DOHH2 (cell line): ENCODE data around the gene ERI3.

Experiments used
- H3F3A ChIP-seq: fragments of 200-600 bp; sonication (generic), shearing (Covaris generic); 2 replicates; pipeline ENCODE4 v1.6.0; 2016; ENCODE audit warnings: antibody characterized with exemption, mild to moderate bottlenecking; ENCODE audit not compliant: control insufficient read depth, insufficient read depth
- H3K27ac ChIP-seq: fragments of 200-600 bp; sonication (generic); 2 replicates; pipeline ENCODE4 v1.5.1; 2014; ENCODE audit warnings: low read depth, mild to moderate bottlenecking, low read length, moderate library complexity
- H3K27me3 ChIP-seq: fragments of 200-600 bp; sonication (generic); 2 replicates; pipeline ENCODE4 v1.6.1; 2014; ENCODE audit warnings: mild to moderate bottlenecking, low read length, mixed read lengths; ENCODE audit not compliant: control insufficient read depth
- H3K36me3 ChIP-seq: fragments of 200-600 bp; sonication (generic); 2 replicates; pipeline ENCODE4 v1.6.1; 2014; ENCODE audit warnings: mild to moderate bottlenecking, low read length, moderate library complexity, mixed read lengths; ENCODE audit not compliant: control insufficient read depth
- H3K4me1 ChIP-seq: fragments of 200-600 bp; sonication (generic); 2 replicates; pipeline ENCODE4 v1.6.1; 2014; ENCODE audit warnings: mild to moderate bottlenecking, low read length, mixed read lengths; ENCODE audit not compliant: control insufficient read depth
- H3K4me2 ChIP-seq: fragments of 200-600 bp; sonication (generic); 2 replicates; pipeline ENCODE4 v1.6.0; 2014; ENCODE audit warnings: mild to moderate bottlenecking, low read length, moderate library complexity
- H3K4me3 ChIP-seq: fragments of 200-600 bp; sonication (generic); 2 replicates; pipeline ENCODE4 v1.5.1; 2014; ENCODE audit warnings: mild to moderate bottlenecking, low read length, mixed read lengths
- H3K79me2 ChIP-seq: fragments of 200-600 bp; sonication (generic); 2 replicates; pipeline ENCODE4 v1.6.1; 2014; ENCODE audit warnings: mild to moderate bottlenecking, low read length, mixed read lengths; ENCODE audit not compliant: control insufficient read depth
- H3K9me2 ChIP-seq: fragments of 200-600 bp; sonication (generic); replicated peaks from 2 replicates; pipeline ENCODE4 v1.6.1; 2014; ENCODE audit warnings: mild to moderate bottlenecking, low read length, mixed read lengths; ENCODE audit not compliant: control insufficient read depth
- H3K9me3 ChIP-seq: fragments of 200-600 bp; sonication (generic); 2 replicates; pipeline ENCODE4 v1.6.1; 2014; ENCODE audit warnings: antibody characterized with exemption, low read length, mixed read lengths; ENCODE audit not compliant: control insufficient read depth, insufficient read depth
- H4K20me1 ChIP-seq: fragments of 200-600 bp; sonication (generic); 2 replicates; pipeline ENCODE4 v1.6.0; 2014; ENCODE audit warnings: low read depth, mild to moderate bottlenecking, antibody characterized with exemption, low read length, moderate library complexity; ENCODE audit not compliant: control insufficient read depth, insufficient read depth
- CTCF ChIP-seq: fragments of 200-600 bp; sonication (generic); IDR thresholded peaks from one replicate; pipeline ENCODE4 v1.5.1; 2014; ENCODE audit warnings: antibody characterized with exemption, mild to moderate bottlenecking, low read depth, low read length; ENCODE audit not compliant: poor library complexity, severe bottlenecking
- EZH2phosphoT487 ChIP-seq: fragments of 200-600 bp; sonication (generic); IDR thresholded peaks from 2 replicates; pipeline ENCODE4 v1.6.1; 2017; ENCODE audit warnings: borderline replicate concordance, mild to moderate bottlenecking, antibody characterized with exemption, low read length, moderate library complexity, mixed read lengths

Gene ERI3

DNA sequence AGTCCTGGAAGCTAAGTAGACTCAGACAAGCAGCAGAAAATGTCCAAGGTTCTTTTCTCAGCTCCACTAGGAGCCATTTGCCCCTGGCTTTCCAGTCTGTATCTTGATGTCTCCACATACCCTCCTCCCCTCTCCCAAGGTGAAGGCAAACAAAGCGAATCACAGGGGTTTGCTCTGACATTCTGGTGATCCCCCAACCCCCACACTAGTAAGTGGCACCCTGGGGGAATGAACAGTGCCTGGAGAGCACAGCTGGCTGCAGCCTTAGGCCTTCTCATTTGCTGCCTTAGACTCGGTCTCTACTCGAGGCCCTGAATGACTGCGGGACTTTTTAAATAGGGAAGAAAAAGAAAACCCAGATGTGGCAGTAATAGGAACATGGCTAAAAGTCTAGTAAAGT is 15.3 kb downstream of the ERI3 start:
- TF ChIP-seq EZH2phosphoT487, result no peak
- no peak for TF ChIP-seq CTCF
- Histone ChIP-seq H3K27me3 (no peaks in the 10 kb centered on the region), H3K4me1 (no peaks in the 10 kb centered on the region), H3K27ac (no peak overlapping the region), H3K9me3 (no peaks in the 10 kb centered on the region), H3K79me2 (peaks cover 35% of the 10 kb centered on the region), H3K36me3 (peaks cover 35% of the 10 kb centered on the region), H3F3A (no peaks in the 10 kb centered on the region), H4K20me1 (peaks cover 5% of the 10 kb centered on the region; the same call in 1 of the 2 replicates), H3K4me3 (no peak overlapping the region), H3K4me2 (no peak overlapping the region), H3K9me2 (no peaks in the 10 kb centered on the region)

DNA sequence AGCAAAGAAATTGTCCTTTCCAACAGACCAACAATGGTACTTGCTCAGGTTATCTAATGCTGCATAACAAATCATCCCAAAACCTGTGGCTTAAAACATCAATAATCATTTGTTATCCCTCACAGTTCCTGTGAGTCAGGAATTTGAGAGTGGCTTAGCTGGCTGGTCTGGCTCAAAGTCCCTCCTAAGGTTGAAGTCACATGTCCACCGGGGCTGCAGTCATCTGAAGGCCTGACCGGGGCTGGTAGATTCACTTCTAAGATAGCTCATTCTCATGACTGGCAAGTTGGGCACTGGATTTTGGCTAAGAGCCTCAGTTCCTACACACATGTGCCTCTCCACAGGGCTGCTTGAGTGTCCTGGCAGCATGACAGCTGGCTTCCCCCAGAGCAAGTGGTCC is 16.9 kb downstream of the ERI3 start:
- Histone ChIP-seq H3K27me3 (no peaks in the 10 kb centered on the region), H3K9me3 (no peaks in the 10 kb centered on the region), H3K4me1 (no peaks in the 10 kb centered on the region), H3K9me2 (no peaks in the 10 kb centered on the region), H4K20me1 (no peaks in the 10 kb centered on the region), H3K4me3 (no peak overlapping the region), H3K27ac (no peak overlapping the region), H3F3A (no peaks in the 10 kb centered on the region), H3K79me2 (peaks cover 21% of the 10 kb centered on the region), H3K4me2 (no peak overlapping the region), H3K36me3 (peaks cover 44% of the 10 kb centered on the region)
- TF ChIP-seq EZH2phosphoT487, result no peak

- H3K36me3 ChIP-seq, result peaks cover 53% of the 10 kb centered on the region
- H4K20me1 ChIP-seq, result no peaks in the 10 kb centered on the region
- H3K4me2 ChIP-seq, result no peak overlapping the region
- no peak overlapping the region for H3K4me3 ChIP-seq
- peaks cover 11% of the 10 kb centered on the region for H3K79me2 ChIP-seq
- H3K9me3 ChIP-seq, result no peaks in the 10 kb centered on the region
- H3K9me2 ChIP-seq, result no peaks in the 10 kb centered on the region
- H3F3A ChIP-seq, result no peaks in the 10 kb centered on the region
- H3K27me3 ChIP-seq, result no peaks in the 10 kb centered on the region
- no peak overlapping the region for H3K27ac ChIP-seq
- no peaks in the 10 kb centered on the region for H3K4me1 ChIP-seq
- TF ChIP-seq EZH2phosphoT487 (no peak), CTCF (no peak)
These were observed 18.4 kb downstream of the ERI3 start for GRCh38 chr1:44336668-44337067.

- TF ChIP-seq CTCF, result no peak
- no peak for TF ChIP-seq EZH2phosphoT487
- Histone ChIP-seq H3K27me3 (no peaks in the 10 kb centered on the region), H3K4me3 (no peak overlapping the region), H3K27ac (no peak overlapping the region), H3K9me3 (no peaks in the 10 kb centered on the region), H3K36me3 (peaks cover 55% of the 10 kb centered on the region), H3F3A (no peaks in the 10 kb centered on the region), H3K9me2 (no peaks in the 10 kb centered on the region), H3K4me2 (no peak overlapping the region), H3K4me1 (no peaks in the 10 kb centered on the region), H4K20me1 (no peaks in the 10 kb centered on the region), H3K79me2 (no peaks in the 10 kb centered on the region; the same call in 1 of the 2 replicates)
These were observed 20.1 kb downstream of the ERI3 start for GRCh38 chr1:44334968-44335367.
